ENCODE measurements around the gene PDHA1. TPM values are rescaled to one million over a fixed set of nuclear protein-coding genes. Genes with fewer than 3 reads are reported as not detected.

The PDHA1 gene
- polyA plus RNA-seq, 1 of the 3 experiments (the other 2 are of a cell fraction), result 121 TPM

DNA sequence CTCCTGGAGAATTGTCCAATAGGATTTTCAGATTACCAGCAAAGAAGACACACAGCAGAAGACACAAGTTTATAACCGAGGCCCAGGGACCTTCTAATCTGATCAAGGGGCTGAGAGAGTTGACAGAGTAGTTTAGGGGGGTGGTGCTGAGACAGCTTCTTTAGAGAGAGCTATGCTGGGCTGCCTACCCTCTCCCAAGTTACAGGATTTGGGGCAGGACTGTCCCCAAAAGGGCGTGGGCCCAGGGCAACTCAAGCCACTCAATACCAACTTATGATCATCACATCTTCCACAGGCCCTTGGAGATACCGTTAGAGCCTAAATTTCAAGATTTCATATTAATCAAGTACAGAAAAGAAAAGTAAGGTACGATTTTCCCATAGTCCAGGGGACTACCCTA, 43.0 kb downstream of the PDHA1 start:
- no peaks in the 10 kb centered on the region for H3K9me2 ChIP-seq
- H4K20me1 ChIP-seq (ENCODE audit: insufficient read depth), result no peaks in the 10 kb centered on the region
- H3K9ac ChIP-seq, result no peak overlapping the region
- no peak overlapping the region for H3K4me2 ChIP-seq
- TF ChIP-seq, protein P1, sequence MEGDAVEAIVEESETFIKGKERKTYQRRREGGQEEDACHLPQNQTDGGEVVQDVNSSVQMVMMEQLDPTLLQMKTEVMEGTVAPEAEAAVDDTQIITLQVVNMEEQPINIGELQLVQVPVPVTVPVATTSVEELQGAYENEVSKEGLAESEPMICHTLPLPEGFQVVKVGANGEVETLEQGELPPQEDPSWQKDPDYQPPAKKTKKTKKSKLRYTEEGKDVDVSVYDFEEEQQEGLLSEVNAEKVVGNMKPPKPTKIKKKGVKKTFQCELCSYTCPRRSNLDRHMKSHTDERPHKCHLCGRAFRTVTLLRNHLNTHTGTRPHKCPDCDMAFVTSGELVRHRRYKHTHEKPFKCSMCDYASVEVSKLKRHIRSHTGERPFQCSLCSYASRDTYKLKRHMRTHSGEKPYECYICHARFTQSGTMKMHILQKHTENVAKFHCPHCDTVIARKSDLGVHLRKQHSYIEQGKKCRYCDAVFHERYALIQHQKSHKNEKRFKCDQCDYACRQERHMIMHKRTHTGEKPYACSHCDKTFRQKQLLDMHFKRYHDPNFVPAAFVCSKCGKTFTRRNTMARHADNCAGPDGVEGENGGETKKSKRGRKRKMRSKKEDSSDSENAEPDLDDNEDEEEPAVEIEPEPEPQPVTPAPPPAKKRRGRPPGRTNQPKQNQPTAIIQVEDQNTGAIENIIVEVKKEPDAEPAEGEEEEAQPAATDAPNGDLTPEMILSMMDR (IDR thresholded peaks at IDR 0.05), result no peak
- TF ChIP-seq MEF2A (IDR thresholded peaks at IDR 0.05; ENCODE audit: borderline replicate concordance, low read depth), result no peak
- TF ChIP-seq NFIC (IDR thresholded peaks at IDR 0.05; ENCODE audit: borderline replicate concordance), result no peak
- no peak for TF ChIP-seq RXRA (IDR thresholded peaks at IDR 0.05; ENCODE audit: borderline replicate concordance, low read depth)
- TF ChIP-seq FOXJ3 (CRISPR knock-in tag; IDR thresholded peaks at IDR 0.05), result no peak
- TF ChIP-seq, protein P2, sequence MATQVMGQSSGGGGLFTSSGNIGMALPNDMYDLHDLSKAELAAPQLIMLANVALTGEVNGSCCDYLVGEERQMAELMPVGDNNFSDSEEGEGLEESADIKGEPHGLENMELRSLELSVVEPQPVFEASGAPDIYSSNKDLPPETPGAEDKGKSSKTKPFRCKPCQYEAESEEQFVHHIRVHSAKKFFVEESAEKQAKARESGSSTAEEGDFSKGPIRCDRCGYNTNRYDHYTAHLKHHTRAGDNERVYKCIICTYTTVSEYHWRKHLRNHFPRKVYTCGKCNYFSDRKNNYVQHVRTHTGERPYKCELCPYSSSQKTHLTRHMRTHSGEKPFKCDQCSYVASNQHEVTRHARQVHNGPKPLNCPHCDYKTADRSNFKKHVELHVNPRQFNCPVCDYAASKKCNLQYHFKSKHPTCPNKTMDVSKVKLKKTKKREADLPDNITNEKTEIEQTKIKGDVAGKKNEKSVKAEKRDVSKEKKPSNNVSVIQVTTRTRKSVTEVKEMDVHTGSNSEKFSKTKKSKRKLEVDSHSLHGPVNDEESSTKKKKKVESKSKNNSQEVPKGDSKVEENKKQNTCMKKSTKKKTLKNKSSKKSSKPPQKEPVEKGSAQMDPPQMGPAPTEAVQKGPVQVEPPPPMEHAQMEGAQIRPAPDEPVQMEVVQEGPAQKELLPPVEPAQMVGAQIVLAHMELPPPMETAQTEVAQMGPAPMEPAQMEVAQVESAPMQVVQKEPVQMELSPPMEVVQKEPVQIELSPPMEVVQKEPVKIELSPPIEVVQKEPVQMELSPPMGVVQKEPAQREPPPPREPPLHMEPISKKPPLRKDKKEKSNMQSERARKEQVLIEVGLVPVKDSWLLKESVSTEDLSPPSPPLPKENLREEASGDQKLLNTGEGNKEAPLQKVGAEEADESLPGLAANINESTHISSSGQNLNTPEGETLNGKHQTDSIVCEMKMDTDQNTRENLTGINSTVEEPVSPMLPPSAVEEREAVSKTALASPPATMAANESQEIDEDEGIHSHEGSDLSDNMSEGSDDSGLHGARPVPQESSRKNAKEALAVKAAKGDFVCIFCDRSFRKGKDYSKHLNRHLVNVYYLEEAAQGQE (IDR thresholded peaks at IDR 0.05; ENCODE audit: low read depth, low read length), result no peak
- no peak for TF ChIP-seq SMC3 (IDR thresholded peaks at IDR 0.05; ENCODE audit: low read depth, low read length)
- TF ChIP-seq EZH2phosphoT487 (IDR thresholded peaks at IDR 0.05; ENCODE audit: borderline replicate concordance, low read depth), result no peak
- TF ChIP-seq RFX5 (IDR thresholded peaks at IDR 0.05; ENCODE audit: low read length), result no peak
- TF ChIP-seq POLR2AphosphoS5 (IDR thresholded peaks at IDR 0.05; ENCODE audit: low read depth, low read length), result no peak
- TF ChIP-seq SIN3A (IDR thresholded peaks at IDR 0.05; ENCODE audit: borderline replicate concordance, low read depth, low read length), result no peak
- no peak for TF ChIP-seq RCOR1 (IDR thresholded peaks at IDR 0.05; ENCODE audit: low read length)
- TF ChIP-seq, protein P3, sequence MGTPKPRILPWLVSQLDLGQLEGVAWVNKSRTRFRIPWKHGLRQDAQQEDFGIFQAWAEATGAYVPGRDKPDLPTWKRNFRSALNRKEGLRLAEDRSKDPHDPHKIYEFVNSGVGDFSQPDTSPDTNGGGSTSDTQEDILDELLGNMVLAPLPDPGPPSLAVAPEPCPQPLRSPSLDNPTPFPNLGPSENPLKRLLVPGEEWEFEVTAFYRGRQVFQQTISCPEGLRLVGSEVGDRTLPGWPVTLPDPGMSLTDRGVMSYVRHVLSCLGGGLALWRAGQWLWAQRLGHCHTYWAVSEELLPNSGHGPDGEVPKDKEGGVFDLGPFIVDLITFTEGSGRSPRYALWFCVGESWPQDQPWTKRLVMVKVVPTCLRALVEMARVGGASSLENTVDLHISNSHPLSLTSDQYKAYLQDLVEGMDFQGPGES (IDR thresholded peaks at IDR 0.05; ENCODE audit: low read depth, low read length), result no peak
- no peak for TF ChIP-seq GABPA (IDR thresholded peaks at IDR 0.05; ENCODE audit: low read depth)
- no peak for TF ChIP-seq NRF1 (IDR thresholded peaks at IDR 0.05; ENCODE audit: low read depth, low read length)
- no peak for TF ChIP-seq TCF12 (IDR thresholded peaks at IDR 0.05)
- no peak for TF ChIP-seq ELF1 (IDR thresholded peaks at IDR 0.05)
- TF ChIP-seq JUND (IDR thresholded peaks at IDR 0.05), result no peak
- TF ChIP-seq CHD2 (IDR thresholded peaks at IDR 0.05; ENCODE audit: low read length, partially characterized antibody), result no peak
- TF ChIP-seq, protein P4, sequence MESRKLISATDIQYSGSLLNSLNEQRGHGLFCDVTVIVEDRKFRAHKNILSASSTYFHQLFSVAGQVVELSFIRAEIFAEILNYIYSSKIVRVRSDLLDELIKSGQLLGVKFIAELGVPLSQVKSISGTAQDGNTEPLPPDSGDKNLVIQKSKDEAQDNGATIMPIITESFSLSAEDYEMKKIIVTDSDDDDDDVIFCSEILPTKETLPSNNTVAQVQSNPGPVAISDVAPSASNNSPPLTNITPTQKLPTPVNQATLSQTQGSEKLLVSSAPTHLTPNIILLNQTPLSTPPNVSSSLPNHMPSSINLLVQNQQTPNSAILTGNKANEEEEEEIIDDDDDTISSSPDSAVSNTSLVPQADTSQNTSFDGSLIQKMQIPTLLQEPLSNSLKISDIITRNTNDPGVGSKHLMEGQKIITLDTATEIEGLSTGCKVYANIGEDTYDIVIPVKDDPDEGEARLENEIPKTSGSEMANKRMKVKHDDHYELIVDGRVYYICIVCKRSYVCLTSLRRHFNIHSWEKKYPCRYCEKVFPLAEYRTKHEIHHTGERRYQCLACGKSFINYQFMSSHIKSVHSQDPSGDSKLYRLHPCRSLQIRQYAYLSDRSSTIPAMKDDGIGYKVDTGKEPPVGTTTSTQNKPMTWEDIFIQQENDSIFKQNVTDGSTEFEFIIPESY (IDR thresholded peaks at IDR 0.05; ENCODE audit: borderline replicate concordance, low read depth), result no peak
- no peaks in the 10 kb centered on the region for H3F3A ChIP-seq (replicated peaks; ENCODE audit: insufficient read depth)
- POLR2A ChIA-PET, result no interaction called here
- WGBS (ENCODE audit: low lambda C conversion rate), result 10% methylated on average over 2 of the region's 4 CpGs
- no peaks in the 10 kb centered on the region for H3K4me1 ChIP-seq (ENCODE audit: control insufficient read depth in 1 of 2, insufficient read depth in 2 of 2, low read depth in 1 of 2, low read length in 1 of 2)
- DNase-seq, result no peak
- H3K27ac ChIP-seq (ENCODE audit: low read depth in 2 of 2, low read length in 1 of 2), result no peak overlapping the region
- H3K36me3 ChIP-seq (replicated peaks in 1 of 2; ENCODE audit: control insufficient read depth in 1 of 2, insufficient read depth in 2 of 2, low read length in 1 of 2), result no peaks in the 10 kb centered on the region
- H3K27me3 ChIP-seq (ENCODE audit: insufficient read depth), result peaks cover 15% of the 10 kb centered on the region; the same call in 1 of the 2 replicates
- no peak overlapping the region for H2AFZ ChIP-seq (ENCODE audit: low read depth)
- no peaks in the 10 kb centered on the region for H3K9me3 ChIP-seq
- H3K79me2 ChIP-seq (ENCODE audit: insufficient read depth), result no peaks in the 10 kb centered on the region
- no peak overlapping the region for H3K4me3 ChIP-seq (ENCODE audit: low read depth in 2 of 2, low read length in 1 of 2)
- CTCF ChIA-PET, result no interaction called here

All from SK-N-SH (cell line).